Measurements from ENCODE around the gene LRP6.
A peak's percentile ranks its signal among the peaks of the same experiment; 100 is the strongest.

The LRP6 gene

GRCh38 chr12:12088761-12089160 lies 178.1 kb downstream of the LRP6 start:
- TF ChIP-seq POLR2A (IDR thresholded peaks at IDR 0.05; ENCODE audit: low read length) (no peak), GATA1 (IDR thresholded peaks at IDR 0.05; ENCODE audit: low read depth, low read length) (no peak)
- DNase-seq, result no peak

- TF ChIP-seq GATA1 (IDR thresholded peaks at IDR 0.05; ENCODE audit: low read depth, low read length) (no peak), POLR2A (IDR thresholded peaks at IDR 0.05; ENCODE audit: low read length) (no peak)
- no peak for DNase-seq
Observed at GRCh38 chr12:12088147-12088546, 178.7 kb downstream of the LRP6 start.

- DNase-seq, result no peak
- no peak for TF ChIP-seq GATA1 (IDR thresholded peaks at IDR 0.05; ENCODE audit: low read depth, low read length)
- TF ChIP-seq POLR2A (IDR thresholded peaks at IDR 0.05; ENCODE audit: low read length), result no peak
Observed at GRCh38 chr12:12087693-12088034, 179.2 kb downstream of the LRP6 start.

- DNase-seq, result no peak
- TF ChIP-seq POLR2A (IDR thresholded peaks at IDR 0.05; ENCODE audit: low read length) (no peak), GATA1 (IDR thresholded peaks at IDR 0.05; ENCODE audit: low read depth, low read length) (no peak)
Observed at GRCh38 chr12:12086973-12087692, 179.7 kb downstream of the LRP6 start.

- TF ChIP-seq POLR2A (IDR thresholded peaks at IDR 0.05; ENCODE audit: low read length) (no peak), GATA1 (IDR thresholded peaks at IDR 0.05; ENCODE audit: low read depth, low read length) (no peak)
- no peak for DNase-seq
Observed at GRCh38 chr12:12086362-12086761, 180.5 kb downstream of the LRP6 start.

- TF ChIP-seq GATA1 (IDR thresholded peaks at IDR 0.05; ENCODE audit: low read depth, low read length), result no peak
- no peak for TF ChIP-seq POLR2A (IDR thresholded peaks at IDR 0.05; ENCODE audit: low read length)
- no peak for DNase-seq
Observed at GRCh38 chr12:12083688-12084087, 183.2 kb downstream of the LRP6 start.

- TF ChIP-seq GATA1 (IDR thresholded peaks at IDR 0.05; ENCODE audit: low read depth, low read length), result no peak
- no peak for TF ChIP-seq POLR2A (IDR thresholded peaks at IDR 0.05; ENCODE audit: low read length)
- peak; percentile 53 to 54 for DNase-seq
Observed at GRCh38 chr12:12081836-12082497, 184.9 kb downstream of the LRP6 start.

- DNase-seq, result no peak
- TF ChIP-seq POLR2A (IDR thresholded peaks at IDR 0.05; ENCODE audit: low read length) (no peak), GATA1 (IDR thresholded peaks at IDR 0.05; ENCODE audit: low read depth, low read length) (no peak)
Observed at GRCh38 chr12:12079291-12079690, 187.6 kb downstream of the LRP6 start.

GRCh38 chr12:12072064-12072760 lies 194.6 kb downstream of the LRP6 start:
- DNase-seq, result no peak
- no peak for TF ChIP-seq POLR2A (IDR thresholded peaks at IDR 0.05; ENCODE audit: low read length)
- TF ChIP-seq GATA1 (IDR thresholded peaks at IDR 0.05; ENCODE audit: low read depth, low read length), result no peak

GRCh38 chr12:12070674-12071656 lies 195.9 kb downstream of the LRP6 start, which contains the start of gene BCL2L14:
Gene BCL2L14, plus strand, starts transcription at chr12:12070939. Its CDS starts 8,367 bp downstream, at chr12:12079306.
- no peak for TF ChIP-seq GATA1 (IDR thresholded peaks at IDR 0.05; ENCODE audit: low read depth, low read length)
- TF ChIP-seq POLR2A (IDR thresholded peaks at IDR 0.05; ENCODE audit: low read length), result no peak
- no peak for DNase-seq

- no peak for DNase-seq
- TF ChIP-seq POLR2A (IDR thresholded peaks at IDR 0.05; ENCODE audit: low read length), result no peak
Observed at GRCh38 chr12:12069821-12070548, 196.9 kb downstream of the LRP6 start.

GRCh38 chr12:12068751-12069150 lies 198.1 kb downstream of the LRP6 start:
- DNase-seq, result no peak
- TF ChIP-seq GATA1 (IDR thresholded peaks at IDR 0.05; ENCODE audit: low read depth, low read length), result no peak
- no peak for TF ChIP-seq POLR2A (IDR thresholded peaks at IDR 0.05; ENCODE audit: low read length)
